ENCODE data around the gene ATP4B. TPM values are rescaled to one million over a fixed set of nuclear protein-coding genes. Genes with fewer than 3 reads are reported as not detected.

The ATP4B gene
- total RNA-seq, 1 donor from 2014 or later: not detected

DNA sequence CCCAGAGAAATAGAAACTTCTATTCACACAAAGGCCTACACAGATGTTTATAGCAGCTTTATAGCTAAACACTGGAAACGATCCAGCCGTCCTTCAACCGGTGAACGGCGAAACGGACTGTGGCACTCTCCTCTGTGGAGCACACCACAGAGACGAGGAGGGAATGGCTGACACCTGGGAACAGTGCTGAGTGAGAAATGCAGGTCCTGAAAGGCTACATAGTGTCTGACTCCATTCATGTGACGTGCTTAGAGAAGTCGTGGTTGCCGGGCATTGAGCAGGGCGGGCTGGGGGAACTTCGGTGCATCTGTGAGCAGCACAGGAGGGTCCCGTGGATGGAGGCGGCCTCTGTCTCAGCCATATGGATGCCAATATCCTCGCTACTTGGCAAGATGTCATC is 5.9 kb upstream of the ATP4B start:
- TF ChIP-seq, protein P1, sequence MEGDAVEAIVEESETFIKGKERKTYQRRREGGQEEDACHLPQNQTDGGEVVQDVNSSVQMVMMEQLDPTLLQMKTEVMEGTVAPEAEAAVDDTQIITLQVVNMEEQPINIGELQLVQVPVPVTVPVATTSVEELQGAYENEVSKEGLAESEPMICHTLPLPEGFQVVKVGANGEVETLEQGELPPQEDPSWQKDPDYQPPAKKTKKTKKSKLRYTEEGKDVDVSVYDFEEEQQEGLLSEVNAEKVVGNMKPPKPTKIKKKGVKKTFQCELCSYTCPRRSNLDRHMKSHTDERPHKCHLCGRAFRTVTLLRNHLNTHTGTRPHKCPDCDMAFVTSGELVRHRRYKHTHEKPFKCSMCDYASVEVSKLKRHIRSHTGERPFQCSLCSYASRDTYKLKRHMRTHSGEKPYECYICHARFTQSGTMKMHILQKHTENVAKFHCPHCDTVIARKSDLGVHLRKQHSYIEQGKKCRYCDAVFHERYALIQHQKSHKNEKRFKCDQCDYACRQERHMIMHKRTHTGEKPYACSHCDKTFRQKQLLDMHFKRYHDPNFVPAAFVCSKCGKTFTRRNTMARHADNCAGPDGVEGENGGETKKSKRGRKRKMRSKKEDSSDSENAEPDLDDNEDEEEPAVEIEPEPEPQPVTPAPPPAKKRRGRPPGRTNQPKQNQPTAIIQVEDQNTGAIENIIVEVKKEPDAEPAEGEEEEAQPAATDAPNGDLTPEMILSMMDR (conservative IDR thresholded peaks at IDR 0.05; ENCODE audit: low read depth, low read length): no peak
- H3K4me3 ChIP-seq (ENCODE audit: low read depth, low read length): no peak overlapping the region
- DNase-seq (ENCODE audit: low read depth): no peak

DNA sequence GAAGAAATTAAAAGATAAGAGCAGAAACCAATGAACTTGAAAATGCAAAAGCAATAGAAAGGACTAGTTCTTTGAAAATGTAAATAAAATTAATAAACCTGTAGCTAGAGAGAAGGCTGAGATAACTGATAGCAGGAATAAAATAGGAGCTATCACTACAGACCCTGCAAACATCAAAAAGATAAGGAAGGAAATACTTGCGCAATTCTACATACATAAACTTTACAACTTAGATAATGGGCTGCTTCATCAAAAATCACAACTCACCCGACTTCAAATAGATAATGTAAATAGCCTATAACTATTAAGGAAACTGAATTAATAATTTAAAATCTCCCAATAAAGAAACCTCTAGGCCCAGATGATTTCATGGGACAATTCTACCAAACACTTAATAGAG is 3.5 kb upstream of the ATP4B start:
- no peak overlapping the region for H3K4me3 ChIP-seq (ENCODE audit: low read depth, low read length)

DNA sequence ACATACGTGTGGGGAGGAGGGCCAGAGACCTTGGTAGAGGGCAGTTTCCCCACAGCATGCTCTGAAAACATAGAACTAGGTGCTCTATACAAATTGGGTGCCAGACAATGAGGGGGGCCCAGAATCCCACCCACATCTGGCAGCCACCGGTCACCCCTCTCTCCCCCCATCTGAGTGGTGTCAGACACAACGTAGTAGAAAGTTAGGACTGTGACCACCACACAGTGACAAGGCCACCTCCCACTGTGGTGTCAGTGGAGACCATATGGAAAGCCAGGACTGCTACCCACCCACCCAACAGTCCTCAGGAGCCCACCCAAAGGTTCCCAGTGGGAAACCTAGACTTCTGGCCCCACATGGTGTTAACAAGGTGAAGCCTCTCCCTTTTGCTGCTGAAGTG is 2.1 kb upstream of the ATP4B start:
- TF ChIP-seq, protein P1 (conservative IDR thresholded peaks at IDR 0.05; ENCODE audit: low read depth, low read length): no peak
- DNase-seq (ENCODE audit: low read depth): no peak
- no peak overlapping the region for H3K4me3 ChIP-seq (ENCODE audit: low read depth, low read length)

More for the DNA sequence above, 3.5 kb upstream of the ATP4B start:
- TF ChIP-seq, protein P1 (conservative IDR thresholded peaks at IDR 0.05; ENCODE audit: low read depth, low read length): no peak
- DNase-seq (ENCODE audit: low read depth): no peak

DNA sequence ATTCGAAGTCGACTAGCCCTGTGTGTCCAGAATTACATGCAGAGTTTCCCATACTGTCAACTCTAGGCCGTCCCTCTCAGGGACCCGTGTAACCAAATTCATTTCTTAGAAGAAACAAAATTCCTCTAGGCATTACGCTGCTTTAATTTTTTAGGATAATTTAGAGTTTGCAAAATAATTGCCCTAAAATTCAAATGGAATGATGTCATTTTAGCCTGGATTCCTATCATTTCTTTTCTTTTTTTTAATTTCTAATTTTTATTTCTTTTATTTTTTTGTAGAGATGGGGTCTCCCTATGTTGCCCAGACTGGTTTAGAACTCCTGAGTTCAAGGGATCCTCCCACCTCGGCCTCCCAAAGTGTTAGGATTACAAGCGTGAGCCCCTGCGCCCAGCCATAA is 1.3 kb upstream of the ATP4B start:
- H3K4me3 ChIP-seq (ENCODE audit: low read depth, low read length): no peak overlapping the region
- DNase-seq (ENCODE audit: low read depth): no peak
- TF ChIP-seq, protein P1 (conservative IDR thresholded peaks at IDR 0.05; ENCODE audit: low read depth, low read length): no peak

DNA sequence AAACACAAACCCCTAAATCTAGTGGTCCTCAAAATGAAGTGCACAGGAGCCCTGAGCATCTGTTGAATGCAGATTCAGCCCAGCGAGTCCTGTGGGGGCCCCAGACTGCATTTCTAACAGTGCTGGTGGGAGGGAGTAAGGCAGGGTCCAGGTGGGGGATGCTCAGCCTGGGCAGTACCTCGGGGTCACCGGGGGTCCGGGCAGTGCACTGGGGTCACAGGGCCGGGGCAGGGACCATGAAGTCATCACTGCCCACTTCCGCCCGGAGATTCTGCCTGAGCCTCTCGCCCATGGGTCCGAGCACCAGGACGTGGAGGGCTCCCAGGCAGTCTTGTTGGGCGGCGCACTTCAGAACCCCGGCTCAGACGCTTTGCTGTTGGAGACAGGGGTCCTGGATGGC is 838 bp upstream of the ATP4B start:
- H3K4me3 ChIP-seq (ENCODE audit: low read depth, low read length): no peak overlapping the region
- TF ChIP-seq, protein P1 (conservative IDR thresholded peaks at IDR 0.05; ENCODE audit: low read depth, low read length): no peak
- DNase-seq (ENCODE audit: low read depth): no peak

DNA sequence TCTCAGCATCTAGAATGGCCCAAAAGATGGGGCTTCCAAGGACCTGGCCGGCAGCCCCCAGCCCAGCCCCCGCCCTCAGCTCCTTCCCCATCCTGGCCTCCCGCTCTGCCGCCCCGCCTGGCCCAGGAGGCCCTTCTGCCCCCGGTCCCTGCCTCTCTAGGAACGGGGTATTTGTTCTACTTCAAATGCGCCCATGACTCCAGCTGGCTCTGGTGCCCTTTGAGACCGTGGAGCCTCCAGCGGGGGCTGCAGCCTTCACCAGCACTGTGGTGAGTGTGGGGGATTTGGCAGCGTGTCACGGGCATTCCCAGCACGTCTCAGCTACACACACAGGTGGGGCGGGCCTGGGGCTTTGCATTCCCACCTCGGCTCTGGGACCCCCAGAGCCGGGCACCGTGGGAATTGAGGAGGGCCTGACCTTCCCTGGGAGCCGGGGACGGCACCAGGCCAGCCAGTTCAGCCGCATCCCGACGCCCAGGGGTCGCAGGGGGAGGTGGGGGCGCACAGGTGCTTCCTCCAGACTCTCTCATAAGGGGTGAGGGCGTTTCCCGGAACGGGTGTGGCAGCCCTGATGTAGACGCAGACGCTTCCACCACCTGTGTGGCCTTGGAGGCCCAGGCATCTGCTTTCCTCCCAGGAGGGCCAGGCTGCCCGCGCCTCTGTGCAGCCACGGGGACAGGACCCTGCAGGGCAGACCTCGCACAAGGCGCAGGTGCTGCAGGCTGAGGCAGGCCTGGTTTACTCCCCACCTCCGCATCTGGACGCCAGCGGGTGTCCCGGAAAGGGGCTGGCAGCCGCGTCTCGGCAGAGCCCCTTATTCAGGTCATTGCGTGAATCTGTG is 947 bp downstream of the ATP4B start:
- no peak for DNase-seq (ENCODE audit: low read depth)
- H3K4me3 ChIP-seq (ENCODE audit: low read depth, low read length): no peak overlapping the region
- TF ChIP-seq, protein P1 (conservative IDR thresholded peaks at IDR 0.05; ENCODE audit: low read depth, low read length): no peak

All from epithelial cell of proximal tubule (primary cell).